Thymus (tissue), 11 donors: ENCODE measurements around the gene ADAMTS17. TPM values are rescaled to one million over a fixed set of nuclear protein-coding genes. Genes with fewer than 3 reads are reported as not detected.

ENCODE experiments used
- DNase-seq, 9 donors: peaks; one replicate each; pipeline ENCODE4 v3.0.0-alpha.2; 2013; ENCODE audit warnings: low spot score in 9 of 9, low read depth in 6 of 9, missing footprints in 1 of 9
- H3K27ac ChIP-seq, 2 donors: one replicate each; pipeline ENCODE4 v1.5.1; 2013; ENCODE audit warnings: control low read depth in 1 of 2, low read depth in 1 of 2, low read length in 1 of 2, mild to moderate bottlenecking in 1 of 2, moderate library complexity in 1 of 2
- H3K27me3 ChIP-seq, 2 donors: one replicate each; pipeline ENCODE4 v1.5.1; 2013; ENCODE audit warnings: low read length in 1 of 2; ENCODE audit not compliant: control insufficient read depth in 2 of 2, insufficient read depth in 1 of 2
- H3K36me3 ChIP-seq, 2 donors: one replicate each; pipeline ENCODE4 v1.5.1; 2013; ENCODE audit warnings: low read length in 1 of 2, mild to moderate bottlenecking in 1 of 2, moderate library complexity in 1 of 2; ENCODE audit not compliant: control insufficient read depth in 2 of 2, insufficient read depth in 2 of 2
- H3K4me1 ChIP-seq, 2 donors: one replicate each; pipeline ENCODE4 v1.5.1; 2013; ENCODE audit warnings: low read length in 2 of 2; ENCODE audit not compliant: control insufficient read depth in 2 of 2, insufficient read depth in 2 of 2
- H3K4me3 ChIP-seq, 2 donors: one replicate each; pipeline ENCODE4 v1.5.1; 2013; ENCODE audit warnings: low read length in 2 of 2, control low read depth in 1 of 2, mild to moderate bottlenecking in 1 of 2
- H3K9me3 ChIP-seq, 2 donors: one replicate each; pipeline ENCODE4 v1.5.1; 2013; ENCODE audit warnings: low read length in 1 of 2, mild to moderate bottlenecking in 1 of 2; ENCODE audit not compliant: control insufficient read depth in 2 of 2, insufficient read depth in 1 of 2
- WGBS: extraction: QIAGEN DNeasy Blood & Tissue Kit; methylation state at CpG from one replicate; pipeline ENCODE4 v1.1.7; 2013; 5-methylcytosine and 5-hydroxymethylcytosine counted together
- polyA plus RNA-seq: library from polyadenylated mRNA; stranded (reverse); fragments of 200-250 nt; gene quantifications from one replicate; pipeline ENCODE4 v1.2.3, GENCODE V29; 2013
- total RNA-seq: library from RNA; stranded (reverse); fragments of 120-200 nt; gene quantifications from one replicate; pipeline ENCODE4 v1.2.4, GENCODE V29; 2013
- donor health status: healthy.

The ADAMTS17 gene
- total and polyA plus RNA-seq, 2 donors: 5.6 to 10.4 TPM

GRCh38 chr15:100292010-100292409 is 49.8 kb downstream of the ADAMTS17 start:
- 97% methylated on average over 35 of the region's 35 CpGs for WGBS
- Histone ChIP-seq H3K4me3 (no peak overlapping the region), H3K27ac (no peak overlapping the region), H3K36me3 (peaks cover 0 to 6% of the 10 kb centered on the region in 2 donors), H3K9me3 (peaks cover 0 to 1% of the 10 kb centered on the region in 2 donors), H3K27me3 (no peaks in the 10 kb centered on the region), H3K4me1 (no peaks in the 10 kb centered on the region)
- DNase-seq: no peak

GRCh38 chr15:100291106-100291505 is 50.7 kb downstream of the ADAMTS17 start:
- Histone ChIP-seq H3K27ac (no peak overlapping the region), H3K4me3 (no peak overlapping the region), H3K4me1 (no peaks in the 10 kb centered on the region), H3K9me3 (peaks cover 1 to 3% of the 10 kb centered on the region in 2 donors), H3K36me3 (peaks cover 0 to 6% of the 10 kb centered on the region in 2 donors), H3K27me3 (no peaks in the 10 kb centered on the region)
- WGBS: 10% methylated on average over 2 of the region's 2 CpGs
- DNase-seq: no peak

GRCh38 chr15:100285641-100286295 is 56.0 kb downstream of the ADAMTS17 start:
- WGBS: 95% methylated on average over 15 of the region's 15 CpGs
- Histone ChIP-seq H3K9me3 (peaks cover 0 to 10% of the 10 kb centered on the region in 2 donors), H3K4me1 (peaks cover 0 to 2% of the 10 kb centered on the region in 2 donors), H3K27me3 (no peaks in the 10 kb centered on the region), H3K27ac (no peak overlapping the region), H3K36me3 (no peaks in the 10 kb centered on the region), H3K4me3 (no peak overlapping the region)
- no peak for DNase-seq

GRCh38 chr15:100284701-100285100 is 57.1 kb downstream of the ADAMTS17 start:
- H3K4me1 ChIP-seq: peaks cover 0 to 2% of the 10 kb centered on the region in 2 donors
- H3K4me3 ChIP-seq: no peak overlapping the region
- no peak for DNase-seq
- no peak overlapping the region for H3K27ac ChIP-seq
- WGBS: 83% methylated on average over 6 of the region's 6 CpGs
- no peaks in the 10 kb centered on the region for H3K27me3 ChIP-seq
- no peaks in the 10 kb centered on the region for H3K36me3 ChIP-seq
- peaks cover 0 to 10% of the 10 kb centered on the region in 2 donors for H3K9me3 ChIP-seq

GRCh38 chr15:100284191-100284590 is 57.6 kb downstream of the ADAMTS17 start:
- Histone ChIP-seq H3K36me3 (no peaks in the 10 kb centered on the region), H3K27ac (no peak overlapping the region), H3K4me3 (no peak overlapping the region), H3K27me3 (no peaks in the 10 kb centered on the region), H3K9me3 (peaks cover 0 to 10% of the 10 kb centered on the region in 2 donors), H3K4me1 (peaks cover 0 to 2% of the 10 kb centered on the region in 2 donors)
- no peak for DNase-seq
- 92% methylated on average over 5 of the region's 5 CpGs for whole genome bisulfite sequencing

GRCh38 chr15:100281096-100281917 is 60.5 kb downstream of the ADAMTS17 start:
- H3K4me1 ChIP-seq: peaks cover 0 to 2% of the 10 kb centered on the region in 2 donors
- no peak overlapping the region for H3K27ac ChIP-seq
- no peak overlapping the region for H3K4me3 ChIP-seq
- peaks cover 0 to 5% of the 10 kb centered on the region in 2 donors for H3K36me3 ChIP-seq
- H3K9me3 ChIP-seq: peaks cover 1 to 9% of the 10 kb centered on the region in 2 donors
- no peak for DNase-seq
- H3K27me3 ChIP-seq: no peaks in the 10 kb centered on the region
- 88% methylated on average over 30 of the region's 30 CpGs for WGBS

GRCh38 chr15:100279849-100280248 is 61.9 kb downstream of the ADAMTS17 start:
- Histone ChIP-seq H3K36me3 (peaks cover 0 to 8% of the 10 kb centered on the region in 2 donors), H3K27ac (no peak overlapping the region), H3K4me1 (peaks cover 0 to 2% of the 10 kb centered on the region in 2 donors), H3K27me3 (no peaks in the 10 kb centered on the region), H3K4me3 (no peak overlapping the region), H3K9me3 (peaks cover 1 to 5% of the 10 kb centered on the region in 2 donors)
- 70% methylated on average over 2 of the region's 2 CpGs for WGBS
- DNase-seq: no peak

- H3K4me3 ChIP-seq: no peak overlapping the region
- no peak for DNase-seq
- peaks cover 1 to 5% of the 10 kb centered on the region in 2 donors for H3K9me3 ChIP-seq
- WGBS: 95% methylated on average over 7 of the region's 7 CpGs
- peaks cover 0 to 8% of the 10 kb centered on the region in 2 donors for H3K36me3 ChIP-seq
- H3K4me1 ChIP-seq: no peaks in the 10 kb centered on the region
- H3K27ac ChIP-seq: no peak overlapping the region
- H3K27me3 ChIP-seq: no peaks in the 10 kb centered on the region
Observed at GRCh38 chr15:100279446-100279845, 62.3 kb downstream of the ADAMTS17 start.
